ENCODE data around the gene CPT1B.

DNA sequence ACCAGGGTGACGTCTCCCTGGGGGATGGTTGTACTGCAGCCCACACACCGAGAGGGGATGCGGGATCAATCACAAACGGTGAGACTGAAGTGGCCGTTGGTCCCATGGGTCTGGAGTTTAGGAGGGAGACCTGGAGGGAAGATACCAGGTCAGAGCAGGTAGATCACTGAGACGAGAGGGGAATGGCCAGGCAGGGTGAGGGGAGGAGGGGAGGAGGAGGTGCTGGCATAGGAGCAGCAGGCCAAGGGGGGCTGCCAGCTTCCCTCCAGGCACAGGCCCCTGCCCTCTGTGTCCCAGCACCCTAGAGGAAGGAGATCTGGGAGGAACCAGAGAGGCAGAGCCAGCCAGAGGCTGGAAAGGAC, 29.4 kb upstream of the CPT1B start:
- TF ChIP-seq POLR2A (IDR thresholded peaks at IDR 0.05) (no peak), POLR2AphosphoS5 (IDR thresholded peaks at IDR 0.05) (no peak)
